Measurements from ENCODE around the gene CFAP45. TPM values are rescaled to one million over a fixed set of nuclear protein-coding genes. Genes with fewer than 3 reads are reported as not detected.

CFAP45 gene
- total and polyA plus RNA-seq, 2 donors, result 0.48 to 1.0 TPM

DNA sequence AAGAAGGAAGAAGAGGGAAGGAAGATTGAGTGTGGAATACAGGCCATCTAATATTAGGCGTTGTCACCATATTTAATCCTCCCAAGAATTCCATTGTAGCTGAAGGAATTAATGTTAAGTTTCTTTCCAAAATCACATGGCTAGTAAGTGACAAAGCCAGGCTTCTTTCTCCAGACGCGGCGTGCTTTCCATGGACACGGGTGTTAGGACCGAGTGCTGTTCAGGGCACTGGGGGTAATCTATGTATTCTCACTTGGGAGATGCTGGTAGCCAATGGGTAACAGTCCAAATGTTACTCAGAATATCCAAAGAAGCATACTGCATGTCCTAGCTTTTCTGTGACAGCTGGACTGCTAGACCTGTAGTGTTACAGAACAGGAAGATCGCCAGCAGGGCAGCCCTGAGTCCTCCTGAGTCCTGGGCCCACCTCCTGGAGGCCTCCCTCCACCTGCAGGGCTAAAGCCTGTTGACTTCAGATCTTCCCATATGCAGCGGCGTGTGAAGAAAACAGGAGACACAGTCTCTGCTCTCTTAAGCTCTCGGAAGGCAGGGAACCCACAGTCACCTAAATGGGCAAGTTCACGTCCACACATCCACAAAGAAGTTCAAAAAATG, 40.1 kb upstream of the CFAP45 start:
- H3K4me1 ChIP-seq (ENCODE audit: insufficient read depth), result no peaks in the 10 kb centered on the region
- no peak overlapping the region for H3K27ac ChIP-seq (ENCODE audit: low read depth)
- DNase-seq (ENCODE audit: extremely low spot score), result no peak
- H3K36me3 ChIP-seq (ENCODE audit: insufficient read depth), result no peaks in the 10 kb centered on the region
- no peak overlapping the region for H3K4me3 ChIP-seq (ENCODE audit: low read depth, low read length)
- WGBS, result 89% methylated on average over 11 of the region's 11 CpGs

DNA sequence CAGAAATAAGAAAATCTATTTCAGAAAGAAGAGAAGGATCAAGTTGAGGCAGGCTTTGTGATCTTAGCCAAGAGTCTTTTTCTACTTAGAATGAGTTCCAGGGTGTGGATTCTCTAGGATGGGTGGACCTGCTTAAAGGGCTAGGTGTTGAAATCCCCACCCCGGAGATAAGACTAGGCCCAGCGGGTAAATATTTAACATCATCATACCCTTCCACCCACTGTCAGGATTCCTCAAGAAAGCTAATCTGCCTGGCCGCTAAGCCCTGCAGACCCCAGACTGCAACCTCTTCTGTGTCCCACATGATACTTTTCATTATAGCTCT, 39.7 kb upstream of the CFAP45 start:
- no peaks in the 10 kb centered on the region for H3K4me1 ChIP-seq (ENCODE audit: insufficient read depth)
- no peaks in the 10 kb centered on the region for H3K36me3 ChIP-seq (ENCODE audit: insufficient read depth)
- no peak overlapping the region for H3K27ac ChIP-seq (ENCODE audit: low read depth)
- DNase-seq (ENCODE audit: extremely low spot score), result no peak
- no peak overlapping the region for H3K4me3 ChIP-seq (ENCODE audit: low read depth, low read length)
- WGBS, result 68% methylated on average over 3 of the region's 3 CpGs

DNA sequence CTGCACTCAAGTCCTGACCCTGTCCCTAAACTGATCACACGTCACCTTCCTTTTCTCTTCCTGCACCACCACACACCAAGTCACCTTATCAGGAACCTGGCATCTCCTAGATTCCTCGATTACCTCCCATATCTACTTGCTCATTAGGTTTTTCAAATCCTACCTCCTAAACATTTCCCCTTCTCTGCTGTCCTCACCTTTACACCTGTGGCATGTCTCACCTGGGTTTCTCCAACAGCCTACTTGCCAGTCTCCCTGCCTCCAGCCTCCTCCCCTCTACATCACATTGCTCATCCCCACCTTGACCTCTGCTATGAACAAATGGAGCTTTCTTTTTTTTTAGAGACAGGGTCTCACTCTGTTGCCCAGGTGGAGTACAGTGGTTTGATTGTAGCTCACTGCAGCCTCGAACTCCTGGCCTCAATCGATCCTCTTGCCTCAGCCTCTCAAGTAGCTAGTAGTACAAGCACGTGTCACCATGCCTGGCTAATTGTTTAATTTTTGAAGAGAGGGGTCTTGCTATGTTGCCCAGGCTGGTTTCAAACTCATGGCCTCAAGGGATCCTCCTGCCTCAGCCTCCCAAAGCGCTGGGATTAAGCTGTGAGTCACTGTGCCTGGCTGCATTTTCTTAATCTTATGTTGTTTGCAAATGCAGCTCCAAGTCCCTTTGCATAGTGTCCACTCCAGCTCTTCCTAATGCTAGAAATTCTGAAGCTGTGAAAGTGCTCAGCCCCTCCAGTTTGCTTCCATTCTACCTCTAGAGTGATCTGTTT, 39.1 kb upstream of the CFAP45 start:
- no peak overlapping the region for H3K4me3 ChIP-seq (ENCODE audit: low read depth, low read length)
- no peaks in the 10 kb centered on the region for H3K36me3 ChIP-seq (ENCODE audit: insufficient read depth)
- no peaks in the 10 kb centered on the region for H3K4me1 ChIP-seq (ENCODE audit: insufficient read depth)
- no peak for DNase-seq (ENCODE audit: extremely low spot score)
- 88% methylated on average over 6 of the region's 6 CpGs for WGBS
- H3K27ac ChIP-seq (ENCODE audit: low read depth), result no peak overlapping the region

- Histone ChIP-seq H3K36me3 (ENCODE audit: insufficient read depth) (no peaks in the 10 kb centered on the region), H3K27ac (ENCODE audit: low read depth) (no peak overlapping the region), H3K4me3 (ENCODE audit: low read depth, low read length) (no peak overlapping the region), H3K4me1 (ENCODE audit: insufficient read depth) (no peaks in the 10 kb centered on the region)
- 43% methylated on average over 7 of the region's 7 CpGs for WGBS
- DNase-seq (ENCODE audit: extremely low spot score), result no peak
Measured at GRCh38 chr1:159938211-159938852, 38.4 kb upstream of the CFAP45 start.

DNA sequence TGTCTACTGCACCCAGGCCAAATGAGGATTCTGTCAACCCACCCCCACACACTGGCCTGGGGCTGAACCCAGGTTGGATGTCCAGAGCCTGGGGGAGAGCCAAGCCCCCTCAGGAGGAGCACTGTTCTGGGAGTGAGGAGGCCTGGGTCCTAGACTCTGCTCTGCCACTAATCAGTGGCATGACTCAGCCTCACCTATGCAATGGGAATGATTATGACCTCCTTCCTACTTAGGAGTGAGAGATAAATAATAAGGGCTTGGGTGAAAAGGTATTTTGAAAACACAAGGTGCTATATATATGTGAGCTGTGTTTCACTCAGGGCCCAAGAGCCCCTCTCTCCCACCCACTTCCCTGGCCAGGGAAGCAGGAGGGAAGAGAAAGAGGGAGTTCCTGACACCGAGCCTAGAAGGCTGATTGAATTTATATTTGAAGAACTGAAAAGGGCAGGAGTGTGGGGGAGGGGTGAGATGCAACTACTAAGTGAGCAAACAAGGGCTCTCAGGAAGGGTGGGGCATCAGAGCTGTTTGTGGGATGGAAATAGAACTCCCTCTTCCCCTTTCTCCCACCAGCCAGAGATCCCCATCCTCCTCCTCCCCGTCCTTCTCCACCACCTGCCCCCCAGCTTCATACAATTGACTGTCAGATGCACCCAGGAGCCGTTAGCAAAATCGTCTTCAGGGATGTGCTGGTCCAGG, 37.2 kb upstream of the CFAP45 start:
- no peak overlapping the region for H3K27ac ChIP-seq (ENCODE audit: low read depth)
- no peak overlapping the region for H3K4me3 ChIP-seq (ENCODE audit: low read depth, low read length)
- 38% methylated on average over 4 of the region's 4 CpGs for WGBS
- DNase-seq (ENCODE audit: extremely low spot score), result no peak
- H3K4me1 ChIP-seq (ENCODE audit: insufficient read depth), result no peaks in the 10 kb centered on the region
- H3K36me3 ChIP-seq (ENCODE audit: insufficient read depth), result no peaks in the 10 kb centered on the region

DNA sequence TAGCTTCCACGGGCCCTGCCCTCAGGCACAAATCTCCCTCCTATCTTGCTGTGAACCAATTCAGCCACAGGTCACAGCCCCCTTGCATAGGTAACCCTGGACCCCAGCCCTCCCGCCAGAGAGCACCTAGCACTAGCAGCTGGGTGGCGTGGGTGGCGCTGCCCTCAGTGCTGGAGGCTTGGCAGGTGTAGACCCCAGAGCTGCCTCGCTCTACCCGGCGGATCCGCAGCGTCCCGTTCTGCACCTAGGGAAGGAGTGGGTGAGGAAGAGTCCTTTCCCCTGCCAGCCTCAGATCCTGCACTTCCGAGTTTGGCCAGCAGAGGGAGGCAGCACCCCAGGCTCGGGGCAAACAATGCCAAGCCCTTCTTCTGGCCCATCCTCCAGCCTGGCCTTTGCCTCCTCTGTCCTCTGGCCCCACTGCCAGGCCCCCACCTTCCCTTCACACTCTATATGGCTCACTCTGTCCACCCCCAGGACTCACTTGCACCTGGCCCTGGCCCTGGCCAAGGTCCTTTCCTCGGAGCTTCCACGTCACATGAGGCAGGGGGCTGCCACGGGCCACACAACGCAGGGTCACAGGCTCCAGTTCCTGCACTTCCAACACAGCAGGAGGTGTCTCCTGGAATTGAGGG, 36.4 kb upstream of the CFAP45 start:
- Histone ChIP-seq H3K4me1 (ENCODE audit: insufficient read depth) (no peaks in the 10 kb centered on the region), H3K27ac (ENCODE audit: low read depth) (no peak overlapping the region), H3K36me3 (ENCODE audit: insufficient read depth) (no peaks in the 10 kb centered on the region), H3K4me3 (ENCODE audit: low read depth, low read length) (no peak overlapping the region)
- WGBS, result 38% methylated on average over 16 of the region's 16 CpGs
- no peak for DNase-seq (ENCODE audit: extremely low spot score)

- no peak overlapping the region for H3K4me3 ChIP-seq (ENCODE audit: low read depth, low read length)
- 79% methylated on average over 4 of the region's 4 CpGs for WGBS
- H3K36me3 ChIP-seq (ENCODE audit: insufficient read depth), result no peaks in the 10 kb centered on the region
- no peak for DNase-seq (ENCODE audit: extremely low spot score)
- H3K4me1 ChIP-seq (ENCODE audit: insufficient read depth), result no peaks in the 10 kb centered on the region
- no peak overlapping the region for H3K27ac ChIP-seq (ENCODE audit: low read depth)
Measured at GRCh38 chr1:159935719-159936272, 35.8 kb upstream of the CFAP45 start.

GRCh38 chr1:159935305-159935704, 35.3 kb upstream of the CFAP45 start:
- Histone ChIP-seq H3K36me3 (ENCODE audit: insufficient read depth) (no peaks in the 10 kb centered on the region), H3K27ac (ENCODE audit: low read depth) (no peak overlapping the region), H3K4me1 (ENCODE audit: insufficient read depth) (no peaks in the 10 kb centered on the region), H3K4me3 (ENCODE audit: low read depth, low read length) (no peak overlapping the region)
- WGBS, result 94% methylated on average over 11 of the region's 11 CpGs
- no peak for DNase-seq (ENCODE audit: extremely low spot score)

GRCh38 chr1:159934136-159935039, 34.4 kb upstream of the CFAP45 start:
- Histone ChIP-seq H3K4me1 (ENCODE audit: insufficient read depth) (no peaks in the 10 kb centered on the region), H3K27ac (ENCODE audit: low read depth) (no peak overlapping the region), H3K4me3 (ENCODE audit: low read depth, low read length) (no peak overlapping the region), H3K36me3 (ENCODE audit: insufficient read depth) (no peaks in the 10 kb centered on the region)
- 96% methylated on average over 14 of the region's 14 CpGs for WGBS
- no peak for DNase-seq (ENCODE audit: extremely low spot score)

- Histone ChIP-seq H3K4me3 (ENCODE audit: low read depth, low read length) (no peak overlapping the region), H3K4me1 (ENCODE audit: insufficient read depth) (no peaks in the 10 kb centered on the region), H3K27ac (ENCODE audit: low read depth) (no peak overlapping the region), H3K36me3 (ENCODE audit: insufficient read depth) (no peaks in the 10 kb centered on the region)
- DNase-seq (ENCODE audit: extremely low spot score), result no peak
- WGBS, result 87% methylated on average over 4 of the region's 4 CpGs
Measured at GRCh38 chr1:159933347-159933746, 33.4 kb upstream of the CFAP45 start.

DNA sequence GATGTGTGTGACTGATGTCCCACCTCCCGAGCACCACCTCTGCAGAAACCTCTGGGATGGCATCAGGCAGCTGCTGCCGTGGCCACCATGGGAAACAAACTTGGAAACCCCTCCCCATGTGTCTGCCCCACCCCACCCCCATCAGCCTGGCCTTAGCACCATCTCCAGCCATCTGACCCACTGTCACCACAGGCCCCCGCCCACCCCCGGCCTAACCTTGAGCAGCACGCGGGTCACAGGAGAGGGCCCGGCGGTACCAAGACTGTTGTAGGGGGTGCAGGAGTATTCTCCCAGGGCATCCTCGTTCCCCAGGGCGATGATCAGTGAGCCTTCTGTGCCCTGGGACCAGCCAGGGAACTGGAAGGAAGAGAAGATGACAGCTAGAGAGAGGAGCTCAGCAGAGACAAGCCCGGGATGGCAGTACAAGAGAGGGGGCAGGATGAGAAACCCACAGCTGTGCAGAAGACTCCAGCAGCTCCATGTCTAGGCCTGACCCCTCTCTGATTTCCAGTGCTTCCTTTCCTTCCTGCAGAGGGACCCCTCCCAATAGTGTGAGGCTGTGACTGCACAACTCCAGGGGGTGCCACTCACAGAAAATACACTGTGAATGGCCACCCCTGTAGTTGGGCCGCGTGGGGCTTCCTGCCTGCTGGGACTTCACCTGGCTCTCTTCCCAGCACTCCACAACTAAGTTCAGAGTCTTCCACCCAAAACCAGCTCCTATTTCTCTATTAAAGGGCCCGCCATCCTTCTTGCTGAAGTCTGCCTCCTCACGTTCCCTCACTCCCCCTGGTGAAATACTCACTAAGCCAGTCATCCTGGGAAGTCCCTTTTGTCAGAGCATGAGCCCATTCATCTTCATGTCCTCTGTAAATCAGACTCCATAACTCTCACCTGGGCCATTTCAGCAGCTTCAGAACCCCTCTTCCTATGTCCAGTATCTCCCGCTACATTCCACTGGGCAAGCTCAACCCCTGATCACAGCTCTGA, 32.6 kb upstream of the CFAP45 start:
- no peaks in the 10 kb centered on the region for H3K36me3 ChIP-seq (ENCODE audit: insufficient read depth)
- H3K4me3 ChIP-seq (ENCODE audit: low read depth, low read length), result no peak overlapping the region
- H3K4me1 ChIP-seq (ENCODE audit: insufficient read depth), result no peaks in the 10 kb centered on the region
- WGBS, result 81% methylated on average over 16 of the region's 16 CpGs
- no peak overlapping the region for H3K27ac ChIP-seq (ENCODE audit: low read depth)
- no peak for DNase-seq (ENCODE audit: extremely low spot score)

- Histone ChIP-seq H3K4me1 (ENCODE audit: insufficient read depth) (no peaks in the 10 kb centered on the region), H3K4me3 (ENCODE audit: low read depth, low read length) (no peak overlapping the region), H3K27ac (ENCODE audit: low read depth) (no peak overlapping the region), H3K36me3 (ENCODE audit: insufficient read depth) (no peaks in the 10 kb centered on the region)
- WGBS, result 94% methylated on average over 3 of the region's 3 CpGs
- no peak for DNase-seq (ENCODE audit: extremely low spot score)
Measured at GRCh38 chr1:159931795-159932173, 31.8 kb upstream of the CFAP45 start.
